PC-9 (cell line): ENCODE data around the gene APPL2.

ENCODE experiments used
- CTCF ChIP-seq: fragments of 200-600 bp; sonication (generic); conservative IDR thresholded peaks from 2 replicates; pipeline ENCODE4 v1.6.1; 2017; ENCODE audit warnings: mixed run types, antibody characterized with exemption, mild to moderate bottlenecking, moderate library complexity
- EZH2 ChIP-seq: fragments of 200-600 bp; sonication (generic); IDR thresholded peaks from 2 replicates; pipeline ENCODE4 v1.8.0; 2017; ENCODE audit warnings: antibody characterized with exemption, low read depth

GRCh38 chr12:105194947-105195346 lies 41.0 kb downstream of the APPL2 start:
- TF ChIP-seq CTCF (no peak), EZH2 (no peak)
